ENCODE results near the gene ARID4B. TPM values are rescaled to one million over a fixed set of nuclear protein-coding genes. Genes with fewer than 3 reads are reported as not detected.
"Not testable (repeated sequence)": the region's sequence is repeated elsewhere in the genome, so short reads cannot be mapped to it uniquely, and the experiment has no call there.

The ARID4B gene
- polyA plus RNA-seq (2012; ENCODE audit: insufficient read depth, insufficient read length), result 21.4 TPM

GRCh38 chr1:235327559-235328270, at the start of gene ARID4B:
Gene ARID4B, minus strand, starts transcription at chr1:235328179. Its CDS starts 1,260 bp downstream, at chr1:235326919.
- H3K4me3 ChIP-seq (ENCODE audit: low read length), result peak within 1 kb of the TSS; percentile 89
- DNase-seq (ENCODE audit: low read depth, low spot score), result no peak

- H3K4me3 ChIP-seq (ENCODE audit: low read length), result no peak overlapping the region
- DNase-seq (ENCODE audit: low read depth, low spot score), result no peak
These were observed 48.1 kb upstream of the ARID4B start for GRCh38 chr1:235375919-235376605.

GRCh38 chr1:235369802-235370201, 41.8 kb upstream of the ARID4B start:
- DNase-seq (ENCODE audit: low read depth, low spot score), result no peak
- no peak overlapping the region for H3K4me3 ChIP-seq (ENCODE audit: low read length)

- H3K4me3 ChIP-seq (ENCODE audit: low read length), result peak overlapping the region; percentile 65
These were observed 40.4 kb upstream of the ARID4B start for GRCh38 chr1:235368428-235368827.

GRCh38 chr1:235367000-235367908, 39.3 kb upstream of the ARID4B start, which contains the start of gene TBCE:
Gene TBCE, plus strand, starts transcription at chr1:235367427. Its CDS starts 12,623 bp downstream, at chr1:235380050.
- peak within 1 kb of the TSS; percentile 65 for H3K4me3 ChIP-seq (ENCODE audit: low read length)
- DNase-seq (ENCODE audit: low read depth, low spot score), result peak; percentile 84

More at GRCh38 chr1:235368428-235368827, 40.4 kb upstream of the ARID4B start:
- DNase-seq (ENCODE audit: low read depth, low spot score), result no peak

- peak overlapping the region; percentile 65 for H3K4me3 ChIP-seq (ENCODE audit: low read length)
- DNase-seq (ENCODE audit: low read depth, low spot score), result no peak
These were observed 38.3 kb upstream of the ARID4B start for GRCh38 chr1:235366286-235366685.

- H3K4me3 ChIP-seq (ENCODE audit: low read length); DNase-seq (ENCODE audit: low read depth, low spot score): not testable (repeated sequence)
These were observed 36.2 kb upstream of the ARID4B start for GRCh38 chr1:235364189-235364588.

GRCh38 chr1:235358899-235359298, 30.9 kb upstream of the ARID4B start:
- DNase-seq (ENCODE audit: low read depth, low spot score), result no peak
- no peak overlapping the region for H3K4me3 ChIP-seq (ENCODE audit: low read length)

GRCh38 chr1:235357485-235358373, 29.8 kb upstream of the ARID4B start:
- DNase-seq (ENCODE audit: low read depth, low spot score), result no peak
- H3K4me3 ChIP-seq (ENCODE audit: low read length), result no peak overlapping the region

- DNase-seq (ENCODE audit: low read depth, low spot score), result no peak
- H3K4me3 ChIP-seq (ENCODE audit: low read length), result no peak overlapping the region
These were observed 23.9 kb upstream of the ARID4B start for GRCh38 chr1:235351898-235352297.

- DNase-seq (ENCODE audit: low read depth, low spot score), result no peak
- no peak overlapping the region for H3K4me3 ChIP-seq (ENCODE audit: low read length)
These were observed 23.5 kb upstream of the ARID4B start for GRCh38 chr1:235351441-235351840.

GRCh38 chr1:235343726-235344125, 15.7 kb upstream of the ARID4B start:
- no peak overlapping the region for H3K4me3 ChIP-seq (ENCODE audit: low read length)
- no peak for DNase-seq (ENCODE audit: low read depth, low spot score)

GRCh38 chr1:235342471-235342870, 14.5 kb upstream of the ARID4B start:
- H3K4me3 ChIP-seq (ENCODE audit: low read length), result no peak overlapping the region
- DNase-seq (ENCODE audit: low read depth, low spot score), result no peak

- H3K4me3 ChIP-seq (ENCODE audit: low read length), result no peak overlapping the region
- no peak for DNase-seq (ENCODE audit: low read depth, low spot score)
These were observed 14.1 kb upstream of the ARID4B start for GRCh38 chr1:235342039-235342438.

- no peak for DNase-seq (ENCODE audit: low read depth, low spot score)
- H3K4me3 ChIP-seq (ENCODE audit: low read length), result no peak overlapping the region
These were observed 13.4 kb upstream of the ARID4B start for GRCh38 chr1:235341334-235341733.

GRCh38 chr1:235339746-235340145, 11.8 kb upstream of the ARID4B start:
- DNase-seq (ENCODE audit: low read depth, low spot score), result no peak
- H3K4me3 ChIP-seq (ENCODE audit: low read length), result no peak overlapping the region

- peak; percentile 52 for DNase-seq (ENCODE audit: low read depth, low spot score)
- H3K4me3 ChIP-seq (ENCODE audit: low read length), result no peak overlapping the region
These were observed 8.9 kb upstream of the ARID4B start for GRCh38 chr1:235336903-235337302.

GRCh38 chr1:235331401-235331800, 3.4 kb upstream of the ARID4B start:
- no peak overlapping the region for H3K4me3 ChIP-seq (ENCODE audit: low read length)
- DNase-seq (ENCODE audit: low read depth, low spot score), result no peak

GRCh38 chr1:235330918-235331285, 2.9 kb upstream of the ARID4B start:
- H3K4me3 ChIP-seq (ENCODE audit: low read length), result no peak overlapping the region

More at GRCh38 chr1:235330918-235331285, 2.9 kb upstream of the ARID4B start:
- no peak for DNase-seq (ENCODE audit: low read depth, low spot score)

Measured in Jurkat, Clone E6-1 (cell line).